ENCODE measurements around the gene ADPRS.

The ADPRS gene

DNA sequence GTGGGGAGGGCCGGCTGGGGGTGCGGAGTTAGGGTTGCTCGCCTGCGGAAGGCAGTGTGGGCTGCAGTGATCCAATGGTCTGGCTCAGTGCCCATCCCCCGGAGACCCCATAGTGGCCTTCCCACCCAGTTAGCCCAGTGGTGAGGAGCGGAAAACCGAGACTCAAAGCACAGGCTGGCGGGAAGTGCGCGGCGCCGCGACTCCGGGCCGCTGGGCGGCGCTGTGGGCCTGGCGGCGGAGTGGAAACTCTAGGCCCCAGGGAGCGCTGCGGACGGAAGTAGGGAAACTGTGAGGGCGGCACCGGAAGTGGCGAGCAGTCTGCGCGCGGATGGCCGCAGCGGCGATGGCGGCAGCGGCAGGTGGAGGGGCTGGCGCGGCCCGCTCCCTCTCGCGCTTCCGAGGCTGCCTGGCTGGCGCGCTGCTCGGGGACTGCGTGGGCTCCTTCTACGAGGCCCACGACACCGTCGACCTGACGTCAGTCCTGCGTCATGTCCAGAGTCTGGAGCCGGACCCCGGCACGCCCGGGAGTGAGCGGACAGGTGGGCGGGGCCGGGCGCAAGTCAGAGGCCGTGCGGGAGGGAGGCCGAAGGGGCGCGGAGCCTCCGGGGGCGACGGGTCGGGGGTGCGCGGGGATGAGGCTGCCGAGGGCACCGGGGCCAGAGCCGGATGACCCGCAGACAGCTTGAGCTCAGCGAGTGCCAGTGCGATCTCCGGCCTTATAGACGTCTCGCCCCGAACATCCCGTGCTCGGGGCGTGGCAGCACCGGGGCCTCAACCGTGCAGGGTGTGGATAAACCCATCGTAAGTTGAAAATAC is at the start of gene ADPRS:
ADPRS (plus strand) TSS at position 316 of the 816 bp plus-strand sequence; CDS start at position 329, 13 bp downstream.
- in situ Hi-C loops (cut with HindIII; ENCODE audit: low sequenced_read_pairs), result no loop called here

DNA sequence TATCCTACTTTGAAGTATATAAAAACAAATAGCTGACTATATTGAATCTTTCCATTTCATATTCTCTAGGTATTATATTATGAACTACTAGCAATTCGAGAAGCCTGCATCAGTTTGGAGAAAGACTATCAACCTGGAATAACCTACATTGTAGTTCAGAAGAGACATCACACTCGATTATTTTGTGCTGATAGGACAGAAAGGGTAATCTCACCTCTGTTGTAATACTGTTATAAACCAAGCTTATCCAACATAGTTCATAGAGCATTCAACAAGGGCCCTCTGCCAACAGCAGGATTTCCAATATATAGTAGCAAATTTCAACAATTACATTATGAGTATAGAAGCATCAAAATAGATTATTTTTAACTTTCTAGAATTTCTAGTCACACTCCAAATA is 48.5 kb upstream of the ADPRS start:
- in situ Hi-C loops (cut with HindIII; ENCODE audit: low sequenced_read_pairs), result no loop called here

DNA sequence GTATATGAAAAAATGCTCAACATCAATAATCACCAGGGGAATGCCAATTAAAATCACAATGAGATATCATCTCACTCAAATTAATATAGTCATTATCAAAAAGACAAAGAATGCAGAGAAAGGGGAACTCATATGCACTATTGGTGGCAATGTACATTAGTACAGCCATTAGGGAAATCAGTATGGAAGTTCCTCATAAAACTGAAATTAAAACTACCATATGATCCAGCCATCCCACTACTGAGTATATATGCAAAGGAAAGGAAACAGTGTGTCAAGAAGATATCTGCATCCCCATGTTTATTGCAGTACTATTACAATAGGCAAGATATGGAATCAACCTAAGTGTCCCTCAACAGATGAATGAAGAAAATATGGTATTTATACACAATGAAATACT is 36.9 kb upstream of the ADPRS start:
- in situ Hi-C loops (cut with HindIII; ENCODE audit: low sequenced_read_pairs), result no loop called here

GRCh38 chr1:36053978-36054377 is 34.7 kb upstream of the ADPRS start:
- in situ Hi-C loops (cut with HindIII; ENCODE audit: low sequenced_read_pairs), result no loop called here

- in situ Hi-C loops (cut with HindIII; ENCODE audit: low sequenced_read_pairs), result no loop called here
Observed at GRCh38 chr1:36055706-36056105, 33.0 kb upstream of the ADPRS start.

GRCh38 chr1:36062315-36062714 is 26.4 kb upstream of the ADPRS start:
- in situ Hi-C loops (cut with HindIII; ENCODE audit: low sequenced_read_pairs), result no loop called here

GRCh38 chr1:36067871-36068270 is 20.8 kb upstream of the ADPRS start:
- in situ Hi-C loops (cut with HindIII; ENCODE audit: low sequenced_read_pairs), result no loop called here

- in situ Hi-C loops (cut with HindIII; ENCODE audit: low sequenced_read_pairs), result no loop called here
Observed at GRCh38 chr1:36068866-36069265, 19.8 kb upstream of the ADPRS start.

GRCh38 chr1:36070349-36070748 is 18.3 kb upstream of the ADPRS start:
- in situ Hi-C loops (cut with HindIII; ENCODE audit: low sequenced_read_pairs), result no loop called here

DNA sequence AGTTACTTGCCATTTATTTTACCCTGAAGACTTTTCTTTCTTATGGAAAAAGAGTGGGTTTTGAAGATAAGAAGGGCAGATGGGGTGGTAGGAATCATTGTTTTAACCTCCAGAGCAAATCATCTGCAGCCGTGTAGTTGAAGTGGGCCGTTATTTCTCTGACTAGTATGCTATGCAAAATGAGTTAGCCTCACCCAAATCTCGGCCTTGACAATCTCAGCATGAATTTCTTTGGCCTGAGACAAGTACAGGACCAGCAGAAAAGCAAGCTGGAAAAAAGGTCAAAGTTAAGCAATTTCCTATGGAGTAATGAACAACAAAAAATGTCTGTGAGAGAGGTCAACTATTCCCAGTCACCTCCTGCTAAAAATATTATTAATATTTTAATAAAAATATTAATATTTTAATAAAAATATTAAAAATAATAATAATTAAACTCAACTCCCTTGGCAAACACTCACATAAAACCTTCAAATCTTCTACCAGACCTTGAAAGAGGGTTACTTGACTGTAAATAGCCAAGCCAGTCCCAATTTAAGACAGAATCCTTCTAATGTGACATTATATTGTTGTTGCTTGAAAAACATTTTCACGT is 11.6 kb upstream of the ADPRS start:
- in situ Hi-C loops (cut with HindIII; ENCODE audit: low sequenced_read_pairs), result no loop called here

DNA sequence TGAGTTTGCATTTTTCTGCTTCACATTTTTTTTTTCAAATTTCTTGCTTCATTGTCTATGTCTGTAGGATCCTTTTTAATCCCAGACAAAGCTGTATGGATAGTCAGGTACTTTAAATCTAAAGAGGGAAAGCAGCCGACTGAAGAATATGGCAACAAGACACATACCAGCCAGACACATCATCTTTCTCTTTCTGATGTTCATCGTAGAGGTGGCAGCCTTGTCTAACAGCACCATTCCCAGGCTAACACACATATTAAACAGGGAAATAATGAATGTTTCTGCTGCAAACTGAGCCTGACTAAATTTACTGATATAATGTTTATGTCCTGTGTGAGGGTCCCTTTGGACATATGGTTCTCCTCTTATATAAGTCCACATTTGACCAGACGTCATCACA is 8.5 kb upstream of the ADPRS start:
- in situ Hi-C loops (cut with HindIII; ENCODE audit: low sequenced_read_pairs), result no loop called here

GRCh38 chr1:36080801-36081200 is 7.9 kb upstream of the ADPRS start:
- in situ Hi-C loops (cut with HindIII; ENCODE audit: low sequenced_read_pairs), result no loop called here

GRCh38 chr1:36081926-36082485 is 6.7 kb upstream of the ADPRS start:
- in situ Hi-C loops (cut with HindIII; ENCODE audit: low sequenced_read_pairs), result no loop called here

DNA sequence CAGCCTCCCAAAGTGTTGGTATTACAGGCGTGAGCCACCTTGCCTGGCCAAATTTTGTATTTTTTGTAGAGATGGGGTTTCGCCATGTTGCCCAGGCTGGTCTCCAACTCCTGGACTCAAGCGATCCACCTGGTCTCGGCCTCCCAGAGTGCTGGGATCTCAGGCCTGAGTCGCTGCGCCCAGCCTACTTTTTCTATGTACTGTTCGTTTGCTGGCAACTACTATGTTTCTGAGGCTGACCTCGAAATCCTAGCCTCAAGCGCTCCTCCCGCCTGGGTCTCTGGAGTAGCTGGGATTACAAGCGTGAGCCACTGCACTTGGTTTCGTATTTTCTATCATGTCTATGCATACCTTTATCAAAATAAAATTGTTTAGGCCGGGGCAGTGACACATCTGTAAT is 5.5 kb upstream of the ADPRS start:
- in situ Hi-C loops (cut with HindIII; ENCODE audit: low sequenced_read_pairs), result no loop called here

- in situ Hi-C loops (cut with HindIII; ENCODE audit: low sequenced_read_pairs), result no loop called here
Observed at GRCh38 chr1:36083635-36084496, 4.8 kb upstream of the ADPRS start, which contains the start of gene TEKT2. Gene TEKT2 (plus strand): TSS chr1:36084094. CDS start chr1:36084922, 828 bp downstream.

DNA sequence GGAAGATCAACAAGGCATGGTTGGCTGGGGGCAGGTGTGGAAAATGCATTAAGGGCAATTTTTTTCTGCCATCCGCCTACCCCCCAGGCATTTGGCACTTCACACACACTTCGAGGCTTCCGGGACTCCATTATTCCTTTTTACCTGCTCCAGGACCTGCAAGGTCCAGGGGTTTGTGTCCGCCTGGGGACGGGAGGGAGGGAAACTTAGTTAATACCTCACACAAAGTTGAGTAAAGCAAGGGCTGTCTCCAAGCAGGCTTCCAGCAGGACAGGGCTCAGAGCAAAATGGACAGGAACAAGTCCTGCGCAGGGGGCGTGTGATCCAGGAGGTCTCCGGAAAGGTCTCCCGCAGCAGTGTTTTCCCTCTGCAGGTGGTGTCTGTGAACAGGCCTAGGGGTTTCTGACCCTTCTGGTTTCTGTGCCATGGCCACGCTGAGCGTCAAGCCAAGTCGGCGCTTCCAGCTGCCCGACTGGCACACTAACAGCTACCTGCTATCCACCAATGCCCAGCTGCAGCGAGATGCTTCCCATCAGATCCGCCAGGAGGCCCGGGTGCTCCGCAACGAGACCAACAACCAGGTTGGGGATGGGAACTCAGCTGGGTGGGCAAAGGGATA is 4.1 kb upstream of the ADPRS start:
- in situ Hi-C loops (cut with HindIII; ENCODE audit: low sequenced_read_pairs), result no loop called here

DNA sequence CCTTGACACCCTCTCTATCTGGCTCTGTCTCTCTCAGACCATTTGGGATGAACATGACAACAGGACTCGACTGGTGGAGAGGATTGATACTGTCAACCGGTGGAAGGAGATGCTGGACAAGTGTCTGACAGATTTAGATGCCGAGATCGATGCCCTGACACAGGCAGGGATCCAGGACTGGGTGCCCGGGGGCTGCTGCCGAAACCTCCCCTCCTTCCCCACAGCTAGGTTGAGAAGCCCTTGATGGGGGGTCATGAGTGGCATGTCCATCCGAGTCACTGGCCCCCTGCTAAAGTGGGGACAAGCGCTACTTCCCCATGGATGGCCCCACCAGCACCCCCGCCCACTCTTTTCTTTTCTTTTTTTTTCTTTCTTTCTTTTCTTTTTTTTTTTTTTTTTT is 3.6 kb upstream of the ADPRS start:
- in situ Hi-C loops (cut with HindIII; ENCODE audit: low sequenced_read_pairs), result no loop called here

- in situ Hi-C loops (cut with HindIII; ENCODE audit: low sequenced_read_pairs), result no loop called here
Observed at GRCh38 chr1:36085686-36086526, 2.8 kb upstream of the ADPRS start.

- in situ Hi-C loops (cut with HindIII; ENCODE audit: low sequenced_read_pairs), result no loop called here
Observed at GRCh38 chr1:36086529-36087232, 2.0 kb upstream of the ADPRS start.

Data from DLD1 (cell line).